GM19328 (cell line): Measurements from ENCODE around the gene ESRRG.

ENCODE experiments used
- ATAC-seq: cut with Tn5 transposase; IDR thresholded peaks from one replicate; pipeline ENCODE4 v1.9.1; 2021; ENCODE audit warnings: mild to moderate bottlenecking, moderate library complexity; ENCODE audit not compliant: unreplicated experiment

The ESRRG gene

GRCh38 chr1:216723274-216723780 lies at the start of gene ESRRG:
ESRRG (minus strand) TSS chr1:216723429; CDS start chr1:216723299, 130 bp downstream.
- no peak for ATAC-seq

DNA sequence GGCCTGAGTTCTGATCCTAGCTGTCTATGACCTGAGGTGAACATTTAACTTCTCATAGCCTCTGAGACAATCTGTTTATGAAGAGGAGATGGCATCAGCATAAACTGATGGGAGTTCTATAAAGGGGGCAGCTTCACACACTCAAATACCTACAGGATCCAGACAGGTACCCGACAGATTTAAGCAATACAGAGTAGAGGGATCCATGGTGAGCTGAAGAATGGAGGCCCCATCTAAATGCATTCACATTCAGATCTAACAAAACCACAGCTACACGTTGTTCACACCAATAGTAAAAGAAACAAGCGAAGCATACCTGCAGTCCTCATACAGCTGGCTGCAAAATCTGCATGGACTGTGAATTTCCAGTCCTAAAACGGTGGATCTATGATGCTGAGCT lies 48.7 kb upstream of the ESRRG start:
- ATAC-seq, result no peak

DNA sequence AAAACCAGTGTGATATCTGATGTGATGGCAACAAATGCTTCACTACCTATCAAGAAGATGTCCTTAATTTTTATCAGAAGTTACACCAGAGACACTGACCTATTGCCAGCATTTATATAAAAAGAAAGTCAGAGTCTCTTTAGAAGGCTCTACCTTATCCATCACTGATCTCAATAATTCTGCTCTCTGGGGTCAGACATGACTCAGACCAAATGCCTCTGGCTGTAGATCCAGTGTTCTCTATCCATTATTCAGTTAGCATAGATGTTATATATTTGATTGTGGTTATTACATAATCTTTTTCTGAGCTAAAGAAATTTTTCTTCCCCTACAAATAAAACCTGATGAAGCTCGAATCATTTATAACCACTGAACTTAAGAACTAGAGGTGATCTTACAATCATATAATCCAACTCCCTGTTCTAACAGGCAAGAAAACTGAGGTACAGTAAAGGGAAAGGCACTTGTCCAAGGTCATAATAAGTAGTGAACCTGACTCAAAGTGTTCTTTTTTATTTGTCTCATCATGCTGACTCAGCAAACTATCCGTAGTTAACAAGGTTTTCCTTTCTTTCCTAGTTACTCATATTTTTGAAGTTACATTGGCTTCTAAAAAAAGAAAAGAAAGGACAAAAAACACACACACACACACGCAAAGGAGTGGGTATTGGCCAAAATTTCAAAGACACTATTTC lies 43.6 kb upstream of the ESRRG start:
- ATAC-seq, result no peak

DNA sequence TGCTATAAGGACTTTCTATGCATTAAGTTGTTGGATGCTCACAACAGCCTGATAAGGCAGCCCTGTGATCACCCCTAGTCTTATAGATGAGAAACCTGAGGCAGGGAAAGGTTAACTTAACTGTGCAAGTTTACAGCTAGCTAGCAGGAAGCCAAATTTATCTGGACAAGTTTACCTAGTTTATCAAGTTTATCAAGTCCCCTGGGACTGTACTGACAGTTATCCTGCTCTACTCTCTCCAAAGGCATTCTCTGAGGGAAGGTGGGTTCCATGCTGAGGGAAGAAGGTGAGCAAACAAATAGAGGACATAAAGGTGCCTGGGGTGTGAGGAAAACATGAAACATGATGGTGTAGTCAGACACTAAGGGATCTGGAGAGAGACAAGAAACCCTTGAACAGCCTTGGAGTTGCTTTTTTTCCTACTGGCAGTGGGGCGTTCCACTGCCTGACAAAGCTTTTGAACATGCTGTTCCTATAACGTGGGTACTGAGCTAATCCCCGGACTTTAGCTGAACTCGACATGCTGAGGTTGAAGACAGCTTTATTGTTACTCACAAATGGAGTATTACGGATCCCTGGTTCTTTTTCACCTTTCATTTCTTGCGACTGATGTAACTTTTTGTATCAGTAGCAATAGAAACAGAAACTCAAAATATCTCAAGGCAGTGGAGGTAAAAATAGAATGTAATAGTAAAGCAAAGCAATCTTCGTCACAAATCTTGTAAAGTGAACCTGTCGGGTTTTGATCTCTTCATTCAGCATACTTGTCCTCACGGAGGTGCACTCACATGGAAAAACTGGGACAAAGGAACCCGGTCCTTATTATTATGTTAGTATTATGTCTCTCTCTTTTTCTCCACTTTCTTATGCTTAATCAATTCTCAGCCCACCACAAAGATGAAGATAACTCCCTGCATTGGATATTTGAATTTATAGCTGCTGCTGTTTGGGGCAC lies 42.4 kb upstream of the ESRRG start:
- no peak for ATAC-seq

DNA sequence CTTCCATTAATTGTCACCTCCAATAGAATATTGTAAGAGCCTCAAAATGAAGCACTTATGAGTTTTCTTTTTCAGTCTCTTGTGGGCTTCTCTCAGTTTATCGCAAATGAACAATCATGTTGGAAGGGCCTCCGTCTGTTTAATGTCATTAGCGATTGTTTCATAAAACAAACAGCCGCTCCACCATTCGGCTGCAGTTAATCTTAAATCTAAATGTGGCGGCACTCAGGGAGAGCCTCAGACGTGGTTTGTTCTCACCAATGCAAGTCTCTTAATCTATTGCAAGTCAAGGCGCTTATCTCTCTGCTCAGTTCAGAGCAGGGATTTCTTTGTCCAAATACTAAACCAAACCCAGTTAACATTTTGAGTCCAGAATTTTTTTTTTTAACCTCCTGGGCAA lies 34.9 kb upstream of the ESRRG start:
- ATAC-seq, result no peak

- ATAC-seq, result no peak
These were observed 33.9 kb upstream of the ESRRG start for GRCh38 chr1:216757110-216757509.

DNA sequence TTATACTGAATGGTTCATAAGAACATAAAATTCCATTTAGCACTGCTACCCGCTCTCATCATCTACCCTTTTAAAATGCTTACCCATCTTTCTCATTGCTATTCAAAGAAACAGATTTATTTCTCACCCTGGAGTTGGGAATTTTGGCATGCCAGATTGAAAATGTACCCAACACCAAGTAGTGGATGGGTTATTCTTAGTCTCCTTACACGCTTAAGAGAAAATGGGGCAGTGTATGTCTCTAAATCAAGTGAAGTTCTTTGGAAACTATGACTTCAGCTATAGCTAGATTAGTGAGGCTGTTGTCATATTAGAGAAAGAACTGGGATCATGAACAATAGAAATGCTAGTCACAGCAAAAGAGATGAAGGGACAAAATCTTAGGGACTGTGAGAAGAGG lies 27.7 kb upstream of the ESRRG start:
- ATAC-seq, result no peak

DNA sequence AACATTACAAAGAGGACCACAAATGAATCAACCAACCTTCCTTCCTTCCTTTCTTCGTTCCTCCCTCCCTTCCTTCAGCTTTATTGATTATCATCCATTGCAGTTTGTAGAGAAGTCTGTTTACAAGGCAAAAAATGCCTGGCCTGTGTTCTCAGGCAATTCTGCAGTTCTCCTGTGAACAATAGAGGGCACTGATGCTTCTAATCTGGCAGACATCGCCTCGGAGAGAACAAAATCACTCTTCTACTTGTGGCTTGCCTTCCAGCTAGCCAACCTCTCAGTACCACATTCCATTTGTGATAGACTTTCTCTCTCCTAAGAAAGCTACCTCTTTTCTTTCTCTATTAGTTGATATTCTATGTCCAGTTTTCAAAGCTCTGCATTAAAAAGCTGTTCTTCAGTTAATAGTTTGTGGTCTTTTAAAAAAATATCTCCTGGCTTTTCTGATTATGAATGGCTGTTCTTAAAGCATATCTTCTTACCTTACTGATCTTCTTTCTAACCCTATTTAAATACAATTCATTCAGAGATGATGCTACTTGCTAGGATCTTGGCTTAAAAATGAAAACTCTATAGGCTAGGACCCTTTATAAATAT lies 26.9 kb upstream of the ESRRG start:
- ATAC-seq, result no peak

GRCh38 chr1:216749232-216749631 lies 26.0 kb upstream of the ESRRG start:
- ATAC-seq, result no peak

DNA sequence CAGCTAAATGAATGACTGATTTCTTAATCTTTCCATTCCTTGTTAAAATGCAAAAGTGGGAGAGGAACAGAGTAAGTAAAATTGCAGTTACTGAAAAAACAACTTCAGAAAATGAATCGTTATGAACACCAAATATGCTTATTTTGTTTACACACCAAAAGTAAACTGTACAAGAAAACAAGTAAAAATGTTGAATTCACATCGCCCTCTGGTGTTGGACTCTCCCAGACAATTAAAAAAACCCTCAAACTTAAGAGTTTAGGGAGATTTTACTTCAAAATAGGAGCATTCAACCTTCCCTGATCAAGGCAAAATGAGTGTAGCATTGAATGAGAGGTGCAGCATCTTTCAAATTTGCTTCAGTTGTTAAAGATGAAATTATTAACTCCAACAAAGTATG lies 19.4 kb upstream of the ESRRG start:
- ATAC-seq, result no peak

GRCh38 chr1:216740331-216740730 lies 17.1 kb upstream of the ESRRG start:
- no peak for ATAC-seq

DNA sequence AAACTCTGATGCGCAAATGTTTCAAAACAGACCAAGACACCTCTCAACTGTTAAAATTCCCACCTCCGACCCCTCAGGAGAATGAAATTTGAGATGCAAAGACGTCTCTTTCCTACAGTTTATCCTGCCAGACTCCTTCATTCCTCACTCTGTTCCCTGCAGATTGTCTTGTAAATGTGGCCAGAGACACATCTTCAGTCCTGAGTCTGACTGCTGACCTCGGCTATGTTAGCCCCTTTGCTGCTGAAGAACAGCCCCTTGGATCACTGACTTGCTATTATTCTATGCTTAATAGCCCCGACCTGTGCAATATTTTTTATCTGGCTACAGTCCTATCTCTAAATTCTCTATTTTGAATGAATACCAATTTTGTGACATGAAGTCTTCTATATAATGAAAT lies 16.6 kb upstream of the ESRRG start:
- ATAC-seq, result no peak

GRCh38 chr1:216732121-216732520 lies 8.9 kb upstream of the ESRRG start:
- ATAC-seq, result no peak

DNA sequence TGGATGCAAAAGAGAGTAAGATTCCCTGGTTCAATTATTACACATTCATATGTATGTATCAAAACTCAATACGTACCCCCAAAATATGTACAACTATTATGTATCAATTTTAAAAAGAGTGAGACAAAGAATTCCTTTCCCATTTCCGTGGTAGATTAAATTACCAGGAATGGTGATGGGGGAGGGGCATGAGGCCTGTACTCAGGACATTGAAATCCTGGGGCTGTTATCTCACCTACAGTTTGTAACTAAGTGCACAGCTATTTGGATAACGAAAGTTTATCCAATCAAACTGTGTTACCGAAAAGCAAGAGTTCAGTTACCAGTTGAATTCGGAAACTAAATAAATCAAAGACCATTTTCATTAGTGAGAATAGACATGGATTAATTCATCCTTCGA lies 8.3 kb upstream of the ESRRG start:
- no peak for ATAC-seq

DNA sequence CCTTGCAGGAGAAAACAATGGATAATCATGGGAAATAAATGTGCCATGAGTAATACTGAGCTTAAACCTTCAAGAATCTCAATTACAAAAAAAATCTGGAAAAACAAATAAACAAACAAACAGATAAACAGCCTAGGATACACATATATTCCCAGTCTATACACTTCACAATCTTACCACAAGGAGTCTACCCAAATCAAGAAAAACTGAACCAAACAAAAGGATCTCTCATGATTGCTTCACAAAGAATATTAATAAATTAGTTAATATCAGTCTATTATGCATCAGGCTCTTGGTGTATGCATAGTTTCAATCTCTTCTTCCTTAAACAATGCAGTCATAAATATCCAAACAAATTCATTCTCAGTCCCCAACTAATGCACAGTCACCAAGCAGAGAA lies 3.2 kb upstream of the ESRRG start:
- no peak for ATAC-seq

GRCh38 chr1:216722821-216723220 lies 408 bp downstream of the ESRRG start:
- no peak for ATAC-seq

DNA sequence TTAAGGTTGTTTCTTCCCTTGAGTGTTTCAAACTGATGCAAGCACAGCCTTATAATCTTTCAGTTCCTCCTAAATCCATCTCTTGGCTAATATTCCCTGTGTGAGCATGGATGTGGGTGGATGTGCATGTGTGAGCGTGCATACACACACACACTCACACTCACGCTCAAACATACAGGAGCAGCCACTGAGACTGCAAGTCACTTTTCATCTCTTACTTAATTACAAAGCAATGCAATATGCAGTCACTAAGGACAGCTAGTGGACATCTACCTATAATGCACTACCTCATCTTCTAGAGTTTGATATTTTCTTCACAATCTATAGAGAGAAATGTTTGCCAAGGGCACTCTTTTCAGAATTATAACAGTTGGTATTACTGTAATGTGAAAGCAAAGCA lies 1.4 kb downstream of the ESRRG start:
- ATAC-seq, result no peak

GRCh38 chr1:216721062-216721461 lies 2.2 kb downstream of the ESRRG start:
- ATAC-seq, result no peak

DNA sequence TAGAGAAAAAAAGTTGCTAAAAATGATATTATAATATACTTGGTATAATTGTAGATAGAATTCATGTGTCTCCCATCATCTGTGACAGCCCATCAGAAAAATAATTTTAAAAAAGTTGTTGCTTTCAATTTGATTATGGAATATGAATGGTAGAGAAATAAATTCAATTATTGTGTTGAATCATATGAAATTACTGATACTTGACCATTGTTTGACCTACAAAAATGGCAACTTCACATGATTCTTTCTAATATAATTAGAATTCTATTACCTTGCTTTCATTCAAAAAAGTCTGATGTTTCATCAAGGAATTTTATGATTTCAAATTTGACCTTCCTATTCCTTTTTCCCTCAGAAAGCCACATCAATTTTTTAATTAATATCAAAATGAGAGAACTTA lies 11.5 kb downstream of the ESRRG start:
- no peak for ATAC-seq

DNA sequence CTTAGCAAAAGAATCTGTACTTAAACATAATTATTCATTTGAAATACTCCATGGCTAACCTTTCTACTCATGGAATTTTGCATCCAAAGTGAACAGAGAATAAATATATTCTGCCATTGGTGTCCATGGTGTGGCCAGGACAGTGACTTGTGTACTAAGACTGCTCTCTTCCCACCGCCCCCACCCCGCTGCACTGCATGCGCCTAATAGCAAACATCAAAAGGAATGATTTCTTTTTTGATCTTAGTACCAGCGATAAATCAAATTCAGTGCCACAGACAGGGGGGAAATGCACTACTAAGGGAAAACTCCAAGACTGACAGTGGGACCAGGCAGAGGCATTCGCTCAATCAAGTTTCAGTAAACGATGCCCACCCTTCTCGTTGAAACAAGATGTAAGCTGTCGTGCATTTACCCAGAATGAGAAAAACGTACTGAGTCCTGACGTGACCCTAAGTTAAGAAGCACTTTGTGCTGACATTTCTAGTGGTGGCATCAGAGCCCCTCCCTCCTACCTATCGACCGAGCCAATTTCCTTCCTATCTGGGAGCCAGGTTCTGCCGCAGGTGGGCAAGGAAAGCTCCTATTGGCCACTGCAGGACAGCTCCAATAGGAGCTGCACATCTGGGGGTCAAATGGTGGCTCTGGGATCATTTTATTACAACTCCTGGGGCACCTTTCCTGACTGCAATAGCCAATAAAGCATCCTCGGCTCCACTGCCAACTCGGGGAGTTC lies 12.5 kb downstream of the ESRRG start:
- no peak for ATAC-seq

DNA sequence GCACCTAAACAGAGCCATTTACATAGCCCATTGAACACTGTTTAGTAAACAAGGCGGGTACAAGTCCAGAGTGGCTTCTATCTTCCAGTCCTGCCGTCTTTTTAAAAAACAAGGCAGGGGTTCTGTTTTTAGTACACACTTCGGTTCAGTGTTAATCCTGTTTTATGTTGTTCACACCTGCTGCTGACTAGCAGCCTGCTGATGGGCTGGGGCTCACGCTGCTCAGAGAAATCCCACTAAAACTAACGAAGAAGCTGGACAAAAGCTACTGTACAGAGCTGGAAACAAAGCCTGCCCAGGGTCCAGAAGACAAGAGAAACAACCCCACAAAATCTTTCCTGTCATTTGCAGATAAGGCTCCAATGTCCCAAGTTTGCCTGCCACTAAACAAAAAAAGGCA lies 13.2 kb downstream of the ESRRG start:
- ATAC-seq, result no peak
